Fibroblast of skin of right quadriceps (primary cell): ENCODE data around the gene GALNT2.
A peak's percentile ranks its signal among the peaks of the same experiment; 100 is the strongest.

Experiments used
- DNase-seq: peaks from one replicate; pipeline ENCODE4 v3.0.0-alpha.2; 2013

GALNT2 gene

DNA sequence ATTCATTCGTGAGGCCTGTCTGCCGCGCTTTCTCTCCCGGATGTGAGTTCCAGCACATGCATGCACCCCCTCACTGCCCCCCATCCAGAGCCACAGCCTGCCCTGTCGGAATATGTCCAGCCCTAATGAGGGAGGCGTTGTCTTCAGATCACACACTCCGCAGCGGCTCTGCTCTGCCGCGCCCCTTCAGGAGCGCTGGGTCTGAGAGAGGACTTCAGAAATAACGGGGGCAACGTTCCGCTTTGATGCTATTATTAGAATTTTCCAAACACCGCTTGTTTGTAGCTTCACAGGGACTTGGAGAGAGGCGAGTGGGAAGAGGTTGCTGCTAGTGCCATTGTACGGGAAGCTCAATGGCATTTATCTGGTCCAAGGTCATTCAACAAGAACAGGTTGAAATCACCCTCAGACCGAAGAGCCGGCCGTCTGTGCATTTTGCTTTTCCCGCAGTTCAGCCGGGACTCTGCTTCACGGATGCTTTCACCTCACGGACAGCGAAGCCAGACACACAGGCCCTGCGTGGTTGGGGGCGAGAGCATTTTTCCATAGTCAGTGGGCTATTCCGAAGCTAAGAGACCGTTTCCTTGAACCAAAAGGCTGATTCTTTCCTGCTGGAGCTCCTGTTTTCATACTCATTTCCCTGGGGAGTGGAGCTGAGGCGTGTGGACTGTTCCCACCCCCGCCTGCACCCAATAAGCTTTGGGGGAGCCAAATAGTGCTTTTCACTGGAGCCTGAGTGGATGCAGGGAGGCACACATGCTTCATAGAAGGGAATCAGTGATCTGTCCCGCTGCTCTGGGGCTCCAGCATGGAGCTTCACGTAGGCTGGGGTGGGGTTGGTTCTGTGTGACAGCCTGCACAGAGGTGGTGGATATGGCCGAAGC lies 69.7 kb downstream of the GALNT2 start:
- no peak for DNase-seq

DNA sequence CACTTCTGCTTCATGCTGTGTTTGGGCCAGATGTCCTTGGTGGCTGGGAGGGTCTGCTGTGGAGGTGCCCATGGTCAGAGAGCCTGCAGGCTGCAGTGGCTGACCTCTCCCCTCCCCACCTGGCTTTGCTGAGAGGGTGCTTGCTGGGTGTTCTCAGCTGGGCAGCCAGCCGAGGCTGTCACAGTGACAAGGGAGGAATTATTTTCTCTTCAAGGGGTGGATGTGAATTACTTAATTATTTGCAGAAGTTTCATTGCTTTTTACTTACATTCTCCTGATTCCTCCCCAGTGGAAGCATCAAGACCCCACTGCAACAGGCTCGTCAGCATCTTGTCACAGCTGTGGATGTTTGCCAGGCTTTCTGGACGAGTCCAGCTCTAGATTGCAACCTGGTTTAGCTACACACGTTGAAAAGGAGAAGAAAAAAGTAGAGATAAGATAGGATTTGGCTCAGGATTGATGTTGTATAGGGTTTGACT lies 70.3 kb downstream of the GALNT2 start:
- DNase-seq, result peak; percentile 67

- no peak for DNase-seq
Observed at GRCh38 chr1:230138561-230139239, 71.7 kb downstream of the GALNT2 start.

GRCh38 chr1:230139315-230139714 lies 72.3 kb downstream of the GALNT2 start:
- DNase-seq, result no peak

- DNase-seq, result no peak
Observed at GRCh38 chr1:230139741-230140140, 72.7 kb downstream of the GALNT2 start.

GRCh38 chr1:230140221-230141020 lies 73.4 kb downstream of the GALNT2 start:
- peak; percentile 63 for DNase-seq

DNA sequence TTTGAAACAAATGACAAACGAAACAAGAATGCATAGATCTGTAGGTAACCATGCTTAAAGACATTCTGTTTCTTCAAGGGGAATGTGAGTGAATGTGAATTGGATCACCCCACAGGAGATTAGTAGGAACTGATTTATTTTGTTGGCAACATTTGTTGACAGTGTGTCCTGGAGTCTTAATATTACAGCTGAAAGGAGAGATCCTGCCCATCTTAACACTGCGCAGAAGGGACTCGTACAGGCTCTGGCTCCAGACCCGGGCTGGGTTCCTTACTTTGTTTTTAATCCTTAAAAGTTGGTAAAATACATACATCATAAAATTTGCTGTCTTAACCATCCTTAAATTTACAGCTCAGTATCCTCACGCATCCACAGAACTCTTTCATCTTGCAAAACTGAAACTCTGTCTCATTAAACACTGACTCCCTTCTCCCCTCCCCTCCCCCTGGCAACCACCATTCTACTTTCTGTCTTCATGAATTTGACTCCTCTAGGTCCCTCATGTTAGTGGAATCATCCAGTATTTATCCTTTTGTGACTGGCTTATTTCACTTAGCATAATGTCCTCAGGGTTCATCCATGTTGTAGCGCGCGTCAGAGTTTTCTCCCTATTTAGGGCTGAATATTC lies 74.1 kb downstream of the GALNT2 start:
- peak; percentile 84 for DNase-seq

DNA sequence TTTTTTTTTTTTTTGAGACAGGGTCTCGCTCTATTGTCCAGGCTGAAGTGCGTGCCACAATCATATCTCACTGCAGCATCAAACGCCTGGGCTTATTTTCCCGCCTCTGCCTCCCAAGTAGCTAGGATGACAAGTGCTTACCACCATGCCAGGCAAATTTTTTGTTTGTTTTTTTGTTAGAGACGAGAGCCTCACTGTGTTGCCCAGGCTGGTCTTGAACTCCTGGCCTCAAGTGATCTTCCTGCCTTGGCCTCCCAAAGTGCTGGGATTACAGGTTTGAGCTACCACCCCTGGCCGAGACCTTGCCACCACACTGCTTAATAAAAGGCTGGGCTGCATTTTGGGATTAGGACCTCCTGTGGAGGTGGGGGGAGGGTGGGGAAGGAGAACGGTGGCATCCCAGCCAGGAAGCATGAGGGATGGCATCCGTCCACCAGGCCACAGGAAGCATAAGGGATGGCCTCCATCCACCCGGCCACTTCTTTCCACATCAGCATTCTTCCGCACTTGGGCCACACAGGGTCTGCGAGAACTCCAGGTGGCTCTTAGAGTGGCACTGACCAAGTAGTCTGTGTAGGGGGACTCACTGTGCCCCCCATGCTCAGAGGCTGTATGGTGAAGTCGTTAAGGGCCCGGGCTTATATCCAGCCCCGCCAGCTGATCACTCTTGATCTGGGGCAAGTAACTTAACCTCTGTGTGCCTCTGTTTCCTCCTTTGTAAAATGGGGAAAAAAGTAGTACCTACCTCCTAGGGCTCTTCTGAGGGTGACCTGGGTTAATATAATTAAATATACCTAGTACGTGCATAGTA lies 75.0 kb downstream of the GALNT2 start:
- no peak for DNase-seq

DNA sequence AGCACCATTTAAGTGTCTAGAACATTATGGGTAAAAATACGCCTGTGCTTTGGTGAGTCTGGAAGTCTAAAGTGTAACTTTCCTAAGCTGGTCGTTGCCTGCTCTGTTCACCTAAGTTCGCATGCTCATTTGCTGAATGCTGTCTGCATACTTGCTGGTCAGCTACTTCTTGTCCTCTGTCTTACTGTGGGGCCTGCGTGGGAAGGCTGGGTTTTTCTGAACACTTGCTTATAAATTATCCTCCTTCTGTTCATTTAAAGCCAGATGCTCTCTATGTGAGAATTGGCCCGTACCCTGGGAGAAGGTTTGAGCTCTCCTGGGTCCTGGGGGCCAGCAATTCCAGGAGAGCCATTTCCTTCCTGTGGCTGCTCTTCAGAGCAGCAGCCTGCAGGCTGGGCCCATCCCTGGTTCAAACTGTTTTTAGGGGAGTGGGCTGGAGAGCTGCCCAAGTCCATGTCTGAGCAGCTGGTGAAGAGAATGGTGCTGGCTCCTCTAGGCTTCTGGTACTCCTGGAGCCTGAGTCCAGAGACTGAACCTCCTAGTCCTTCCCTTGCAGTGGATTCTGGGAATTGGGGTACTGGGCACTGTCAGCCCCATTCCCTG lies 75.7 kb downstream of the GALNT2 start:
- DNase-seq, result no peak

DNA sequence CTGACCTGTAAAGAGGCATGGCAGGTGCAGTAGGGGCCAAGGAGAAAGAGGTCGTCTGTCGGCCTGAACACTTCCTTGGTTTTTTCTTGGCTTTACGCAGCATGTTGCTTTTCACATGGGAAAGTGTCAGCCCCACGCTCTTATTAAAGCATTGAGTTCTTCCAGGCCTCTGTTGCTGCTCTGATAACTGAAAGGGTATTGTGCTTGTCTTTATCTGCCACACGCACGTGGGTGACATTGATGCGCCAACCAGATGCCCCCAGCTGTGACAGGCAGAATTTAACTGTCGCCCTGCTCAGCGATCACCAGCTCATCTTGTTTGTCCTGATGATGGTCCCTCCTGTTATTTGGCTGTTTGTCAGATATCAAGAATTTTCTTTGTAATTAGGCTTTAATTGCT lies 76.5 kb downstream of the GALNT2 start:
- no peak for DNase-seq

- no peak for DNase-seq
Observed at GRCh38 chr1:230144010-230144614, 77.1 kb downstream of the GALNT2 start.

DNA sequence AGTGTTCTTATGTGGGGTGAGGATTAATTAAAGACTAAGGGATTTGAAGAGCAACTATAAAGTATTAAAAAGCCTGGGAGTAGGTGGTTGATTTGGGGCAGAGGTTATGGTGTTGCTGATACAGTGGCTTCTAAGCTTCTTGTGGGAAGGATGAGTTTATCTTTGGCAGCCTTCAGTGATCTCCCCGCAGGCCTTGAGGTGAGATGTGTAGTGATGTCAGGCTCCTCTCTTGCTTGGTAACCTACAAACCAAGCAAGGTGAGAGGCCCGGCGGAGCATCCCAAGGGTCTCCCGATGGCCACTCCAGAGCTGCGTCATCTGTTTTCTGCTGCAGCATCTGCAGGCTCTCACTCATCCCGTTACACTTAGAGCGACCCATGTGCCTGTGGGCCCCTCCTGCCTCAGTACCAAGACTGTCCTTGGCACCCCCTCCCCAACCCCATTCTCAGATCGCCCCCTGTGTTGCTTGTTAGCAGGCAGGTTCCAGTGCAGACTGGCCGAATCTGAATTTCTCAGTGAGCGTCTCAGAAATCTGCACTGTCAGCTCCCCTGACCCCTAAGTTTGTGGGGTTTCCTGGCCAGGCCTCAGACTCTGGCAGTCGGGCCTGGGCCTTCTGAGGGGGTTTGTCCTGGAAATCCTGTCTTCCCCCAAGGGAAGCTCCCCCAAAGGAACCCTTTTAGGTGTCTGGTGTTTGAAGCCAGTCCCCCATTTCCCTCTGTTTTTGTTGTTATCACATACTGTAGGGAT lies 77.9 kb downstream of the GALNT2 start:
- DNase-seq, result no peak

DNA sequence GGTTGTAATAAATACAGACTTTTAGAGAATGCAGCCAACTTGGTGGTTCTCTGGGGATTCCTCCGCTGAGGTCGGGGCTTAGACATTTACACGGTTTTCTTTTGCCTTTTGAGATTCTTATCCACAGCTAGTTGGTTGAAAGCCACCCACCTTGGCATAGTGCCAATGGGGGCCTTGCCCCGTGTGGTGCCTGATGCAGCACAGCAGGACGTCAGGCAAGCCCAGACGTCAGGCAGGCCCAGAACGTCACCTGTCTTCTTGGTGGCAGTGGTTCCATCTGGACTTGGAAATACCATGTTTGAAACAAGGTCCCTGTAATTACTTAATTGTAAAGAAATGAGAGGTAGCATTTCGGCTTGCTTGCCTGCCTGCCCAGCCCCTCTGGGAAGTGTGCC lies 78.5 kb downstream of the GALNT2 start:
- no peak for DNase-seq

DNA sequence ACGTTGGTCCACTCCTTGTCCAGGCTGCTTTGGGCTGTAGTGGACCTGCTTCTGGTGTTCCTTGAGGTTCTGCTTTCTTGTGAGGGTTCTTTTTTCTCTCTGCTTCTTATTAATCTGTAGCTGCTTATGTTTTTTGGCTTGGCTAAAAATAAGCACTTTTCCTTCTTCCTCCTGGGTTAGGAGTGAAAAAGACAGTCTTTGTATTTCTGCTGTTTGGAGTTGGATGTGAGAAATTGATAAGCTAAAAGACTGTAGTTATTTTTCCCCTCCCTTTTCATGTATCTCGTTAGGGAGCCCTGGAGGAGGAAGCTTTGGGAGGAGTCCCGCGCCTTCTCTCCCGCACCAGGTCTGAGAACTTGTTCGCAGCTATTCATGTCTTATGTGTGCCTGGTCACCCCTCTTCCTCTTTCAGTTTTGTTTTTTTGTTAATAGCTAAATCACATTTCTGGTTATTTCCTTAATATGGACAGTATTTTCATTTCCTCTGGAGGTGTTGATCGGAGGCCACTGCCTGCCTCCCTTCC lies 79.0 kb downstream of the GALNT2 start:
- DNase-seq, result no peak

GRCh38 chr1:230146709-230147108 lies 79.7 kb downstream of the GALNT2 start:
- no peak for DNase-seq

DNA sequence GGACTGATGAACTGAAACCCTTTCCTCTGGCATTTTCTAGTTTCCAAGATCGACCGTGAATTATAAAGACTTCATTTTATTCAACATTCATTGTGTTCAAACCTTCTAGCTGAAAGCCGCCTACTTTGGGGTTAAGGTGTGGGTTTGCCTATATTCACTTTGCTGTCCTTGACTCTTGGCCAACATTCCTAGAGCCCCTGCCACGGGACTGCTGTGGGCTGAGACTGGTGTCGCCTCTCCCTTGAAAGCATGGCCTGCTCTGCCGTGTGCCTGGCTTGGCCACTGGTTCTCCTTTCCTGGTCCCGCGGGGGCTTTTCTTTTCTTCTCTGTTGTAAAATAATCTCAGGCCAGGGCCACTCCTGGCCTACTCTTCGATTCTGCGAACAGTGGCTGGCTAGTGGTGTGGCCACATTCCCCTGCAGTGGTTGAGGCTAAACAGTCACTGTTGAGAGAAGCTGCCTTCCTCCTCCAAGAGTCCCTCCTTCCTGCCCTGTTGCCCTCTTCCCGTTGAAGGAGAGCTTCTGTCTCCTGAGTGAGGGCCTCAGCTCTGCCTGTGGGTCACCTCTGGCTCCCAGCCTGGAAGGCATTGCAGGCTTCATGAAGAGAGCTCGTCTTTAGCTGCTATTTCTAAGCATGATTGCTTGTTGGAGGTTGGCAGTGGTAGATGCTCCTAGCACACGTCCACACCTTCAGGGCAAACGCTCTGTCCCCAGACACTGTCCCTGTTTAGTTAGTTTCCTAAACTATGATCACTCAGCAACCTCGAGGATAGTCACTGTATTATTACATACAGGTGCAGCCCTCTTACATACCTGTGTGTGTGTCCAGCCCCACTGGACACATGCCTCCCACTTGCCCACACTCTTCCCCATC lies 80.5 kb downstream of the GALNT2 start:
- DNase-seq, result no peak

DNA sequence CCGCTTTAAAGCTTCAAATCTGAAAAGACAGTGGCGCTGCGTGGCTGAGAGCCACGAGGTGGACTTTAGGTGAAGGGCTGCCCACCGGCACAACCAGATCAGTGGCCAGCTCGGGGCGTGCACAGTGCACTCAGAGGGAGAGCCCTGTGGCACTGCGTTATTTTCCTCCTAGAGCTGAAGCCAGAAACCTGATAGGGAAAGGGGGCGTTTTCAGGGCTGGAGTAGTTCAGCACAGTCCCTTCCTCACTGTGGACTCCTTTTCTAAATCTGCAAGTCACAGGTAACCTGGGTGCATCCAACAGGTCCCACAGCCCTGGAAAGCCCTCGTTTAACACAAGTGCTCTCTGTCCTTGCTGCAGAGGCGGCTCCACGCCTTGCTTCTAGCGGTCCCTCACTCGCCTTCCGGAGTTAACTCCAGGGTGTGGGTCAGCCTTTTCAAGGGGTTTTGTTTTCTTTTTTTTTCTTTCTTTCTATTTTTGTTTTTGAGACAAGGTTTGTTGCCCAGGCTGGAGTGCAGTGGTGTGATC lies 81.2 kb downstream of the GALNT2 start:
- DNase-seq, result no peak

DNA sequence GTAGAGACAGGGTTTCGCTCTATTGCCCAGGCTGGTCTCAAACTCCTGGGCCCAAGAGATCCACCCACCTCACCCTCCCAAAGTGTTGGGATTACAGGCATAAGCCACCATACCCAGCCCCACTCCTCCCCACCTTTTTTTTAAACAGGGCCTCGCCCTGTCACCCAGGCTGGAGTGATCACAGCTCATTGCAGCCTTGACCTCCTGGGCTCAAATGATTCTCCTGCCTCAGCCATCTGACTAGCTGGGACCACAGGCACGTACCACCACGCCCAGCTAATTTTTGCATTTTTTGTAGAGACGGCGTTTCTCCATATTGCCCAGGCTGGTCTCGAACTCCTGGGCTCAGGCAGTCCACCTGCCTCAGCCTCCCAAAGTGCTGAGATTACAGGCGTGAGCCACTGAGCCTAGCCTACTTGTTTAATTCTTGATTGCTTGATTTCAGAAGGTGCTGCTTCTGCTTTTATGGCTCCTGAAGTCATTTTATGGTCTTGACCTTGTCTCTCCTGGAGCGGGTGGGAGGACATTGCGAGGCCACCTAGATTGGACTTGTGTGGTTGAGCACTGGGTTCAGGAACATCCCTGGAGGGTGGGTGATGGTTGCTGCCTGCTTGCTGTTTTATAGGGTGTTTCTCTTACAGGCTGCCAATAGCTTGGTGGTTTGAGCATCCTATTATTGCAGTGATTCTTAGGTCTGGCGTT lies 81.9 kb downstream of the GALNT2 start:
- DNase-seq, result no peak
